Measurements from ENCODE around the gene AKT1S1. TPM values are rescaled to one million over a fixed set of nuclear protein-coding genes. Genes with fewer than 3 reads are reported as not detected.

Gene AKT1S1
- total and polyA plus RNA-seq, 2 experiments from 2014 or later, result 15.6 to 74.5 TPM

DNA sequence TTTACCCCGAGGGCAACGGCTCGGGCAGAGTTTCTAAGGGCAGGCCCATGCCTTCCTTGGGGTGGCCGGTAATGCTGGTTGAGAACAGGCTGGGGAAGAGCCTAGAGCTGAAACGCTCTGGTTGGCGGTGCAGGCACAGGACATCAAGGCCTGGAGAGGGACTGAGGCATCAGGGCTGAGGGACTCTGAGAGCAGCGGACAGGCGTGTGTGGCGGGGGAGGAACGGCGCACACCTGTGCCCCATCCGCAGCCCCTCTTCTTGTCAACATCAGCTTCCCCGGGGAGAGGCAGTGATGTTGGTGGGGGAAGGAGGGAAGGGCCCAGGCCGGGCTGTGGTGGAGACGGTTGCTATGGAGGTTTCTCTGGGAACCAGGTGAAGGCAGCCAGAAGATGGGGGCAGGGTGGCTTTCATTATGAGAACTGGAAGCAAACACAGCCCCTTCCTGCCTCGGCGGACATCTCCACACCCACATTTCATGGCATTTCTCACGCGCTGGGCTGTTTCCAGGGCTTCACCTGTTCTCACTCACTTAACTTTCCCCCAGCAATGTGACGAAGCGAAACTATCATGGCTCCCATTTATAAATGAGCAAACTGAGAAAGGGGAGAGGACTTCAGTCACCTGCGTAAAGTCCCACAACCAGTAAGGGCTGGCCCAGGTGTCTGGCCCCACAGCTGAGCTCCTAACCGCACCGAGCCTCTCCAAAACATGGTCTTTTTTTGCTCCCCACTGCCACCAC is 43.6 kb upstream of the AKT1S1 start:
- H3K27ac ChIP-seq, result no peak overlapping the region
- H4K20me1 ChIP-seq (ENCODE audit: insufficient read depth, poor library complexity, severe bottlenecking), result peaks cover 5% of the 10 kb centered on the region
- WGBS (ENCODE audit: low lambda C conversion rate, missing lambda C conversion rate), result 94% methylated on average over 16 of the region's 24 CpGs

DNA sequence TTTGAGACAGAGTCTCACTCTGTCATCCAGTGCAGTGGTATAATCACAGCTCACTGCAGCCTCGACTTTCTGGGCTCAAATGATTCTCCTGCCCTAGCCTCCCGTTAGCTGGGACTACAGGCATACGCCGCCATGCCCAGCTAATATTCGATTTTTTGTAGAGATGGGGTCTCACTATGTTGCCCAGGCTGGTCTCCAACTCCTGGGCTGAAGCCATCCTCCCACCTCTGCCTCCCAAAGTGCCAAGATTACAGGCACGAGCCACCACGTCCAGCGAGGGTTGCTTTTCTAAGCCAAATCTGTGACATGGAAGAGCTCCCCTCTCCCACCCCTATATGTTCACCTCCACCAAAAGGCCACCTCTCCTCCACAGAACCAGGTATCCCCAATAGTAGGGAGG is 40.9 kb upstream of the AKT1S1 start:
- Histone ChIP-seq H3K27ac (no peak overlapping the region), H3K4me3 (no peak overlapping the region), H3K4me2 (no peak overlapping the region), H3K4me1 (ENCODE audit: insufficient read depth) (peaks cover 5% of the 10 kb centered on the region), H2AFZ (no peak overlapping the region), H4K20me1 (ENCODE audit: insufficient read depth, poor library complexity, severe bottlenecking) (peaks cover 5% of the 10 kb centered on the region), H3K36me3 (replicated peaks; ENCODE audit: insufficient read depth, low read depth) (no peaks in the 10 kb centered on the region), H3K9me2 (replicated peaks; ENCODE audit: insufficient read depth) (no peaks in the 10 kb centered on the region), H3K79me2 (peaks cover 66% of the 10 kb centered on the region), H3K9me3 (ENCODE audit: low read depth) (no peaks in the 10 kb centered on the region), H3K27me3 (no peaks in the 10 kb centered on the region)
- DNase-seq (ENCODE audit: low spot score), result no peak
- 93% methylated on average over 8 of the region's 8 CpGs for WGBS (ENCODE audit: low lambda C conversion rate, missing lambda C conversion rate)
- TF ChIP-seq EZH2 (IDR thresholded peaks at IDR 0.05; ENCODE audit: borderline replicate concordance), result no peak
- no peak for TF ChIP-seq EZH2phosphoT487 (IDR thresholded peaks at IDR 0.05; ENCODE audit: low read depth, severe bottlenecking, unreplicated experiment)
- TF ChIP-seq, protein P1, sequence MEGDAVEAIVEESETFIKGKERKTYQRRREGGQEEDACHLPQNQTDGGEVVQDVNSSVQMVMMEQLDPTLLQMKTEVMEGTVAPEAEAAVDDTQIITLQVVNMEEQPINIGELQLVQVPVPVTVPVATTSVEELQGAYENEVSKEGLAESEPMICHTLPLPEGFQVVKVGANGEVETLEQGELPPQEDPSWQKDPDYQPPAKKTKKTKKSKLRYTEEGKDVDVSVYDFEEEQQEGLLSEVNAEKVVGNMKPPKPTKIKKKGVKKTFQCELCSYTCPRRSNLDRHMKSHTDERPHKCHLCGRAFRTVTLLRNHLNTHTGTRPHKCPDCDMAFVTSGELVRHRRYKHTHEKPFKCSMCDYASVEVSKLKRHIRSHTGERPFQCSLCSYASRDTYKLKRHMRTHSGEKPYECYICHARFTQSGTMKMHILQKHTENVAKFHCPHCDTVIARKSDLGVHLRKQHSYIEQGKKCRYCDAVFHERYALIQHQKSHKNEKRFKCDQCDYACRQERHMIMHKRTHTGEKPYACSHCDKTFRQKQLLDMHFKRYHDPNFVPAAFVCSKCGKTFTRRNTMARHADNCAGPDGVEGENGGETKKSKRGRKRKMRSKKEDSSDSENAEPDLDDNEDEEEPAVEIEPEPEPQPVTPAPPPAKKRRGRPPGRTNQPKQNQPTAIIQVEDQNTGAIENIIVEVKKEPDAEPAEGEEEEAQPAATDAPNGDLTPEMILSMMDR (IDR thresholded peaks at IDR 0.05; ENCODE audit: poor library complexity), result no peak

More for the DNA sequence above, 43.6 kb upstream of the AKT1S1 start:
- no peak for DNase-seq (ENCODE audit: low spot score)
- Histone ChIP-seq H3K4me3 (no peak overlapping the region), H3K79me2 (peaks cover 88% of the 10 kb centered on the region), H3K9me2 (replicated peaks; ENCODE audit: insufficient read depth) (no peaks in the 10 kb centered on the region), H3K4me1 (ENCODE audit: insufficient read depth) (no peaks in the 10 kb centered on the region), H3K4me2 (no peak overlapping the region), H3K9me3 (ENCODE audit: low read depth) (no peaks in the 10 kb centered on the region), H2AFZ (no peak overlapping the region), H3K27me3 (no peaks in the 10 kb centered on the region), H3K36me3 (replicated peaks; ENCODE audit: insufficient read depth, low read depth) (no peaks in the 10 kb centered on the region)
- no peak for TF ChIP-seq EZH2 (IDR thresholded peaks at IDR 0.05; ENCODE audit: borderline replicate concordance)
- no peak for TF ChIP-seq EZH2phosphoT487 (IDR thresholded peaks at IDR 0.05; ENCODE audit: low read depth, severe bottlenecking, unreplicated experiment)
- TF ChIP-seq, protein P1 (IDR thresholded peaks at IDR 0.05; ENCODE audit: poor library complexity), result no peak

DNA sequence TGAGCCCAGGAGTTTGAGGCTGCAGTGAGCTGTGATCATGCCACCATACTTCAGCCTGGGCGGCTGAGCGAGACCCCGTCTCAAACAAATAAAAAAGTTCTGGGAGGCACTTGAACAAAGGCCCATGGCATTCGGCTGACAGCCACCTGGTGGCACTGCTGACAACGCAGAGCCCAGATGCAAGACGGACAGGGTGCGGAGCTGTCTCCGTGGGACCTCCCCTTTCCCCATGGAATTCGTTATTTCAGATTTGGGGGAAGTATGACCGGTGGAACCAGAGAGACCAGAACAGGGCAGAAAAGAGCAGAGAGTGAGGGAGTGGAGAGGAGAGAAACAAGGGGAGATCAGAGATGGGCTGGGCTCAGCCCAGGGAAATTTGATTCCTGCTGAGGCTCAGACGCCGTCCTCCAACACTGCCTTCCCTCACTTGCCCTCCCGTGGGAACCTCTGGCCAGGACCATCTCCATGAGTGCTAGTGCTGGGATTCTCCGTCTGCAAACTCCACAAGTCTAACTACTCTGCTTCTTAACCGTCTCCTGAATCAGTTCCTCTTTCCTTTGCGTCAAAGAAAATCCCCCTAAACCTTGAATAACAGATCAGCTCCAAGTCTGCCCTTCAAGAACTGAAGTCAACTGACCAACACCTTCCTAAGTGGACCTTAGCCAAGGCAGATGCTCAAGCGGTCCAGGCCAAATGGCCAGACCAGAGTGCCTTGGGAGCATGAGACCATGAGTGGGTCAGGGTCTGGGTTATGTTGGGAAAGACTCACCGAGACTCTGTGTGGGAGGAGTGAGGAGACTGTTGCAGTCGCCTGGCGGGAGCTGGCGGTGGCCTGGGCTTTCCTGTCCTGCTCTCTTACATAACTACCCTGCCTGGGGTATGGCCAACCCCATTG is 39.9 kb upstream of the AKT1S1 start:
- TF ChIP-seq EZH2phosphoT487 (IDR thresholded peaks at IDR 0.05; ENCODE audit: low read depth, severe bottlenecking, unreplicated experiment) (no peak), EZH2 (IDR thresholded peaks at IDR 0.05; ENCODE audit: borderline replicate concordance) (no peak)
- H3K36me3 ChIP-seq (replicated peaks; ENCODE audit: insufficient read depth, low read depth), result no peaks in the 10 kb centered on the region
- DNase-seq (ENCODE audit: low spot score), result no peak
- peaks cover 56% of the 10 kb centered on the region for H3K79me2 ChIP-seq
- no peaks in the 10 kb centered on the region for H3K27me3 ChIP-seq
- H3K27ac ChIP-seq, result no peak overlapping the region
- no peak overlapping the region for H3K4me3 ChIP-seq
- peaks cover 10% of the 10 kb centered on the region for H3K4me1 ChIP-seq (ENCODE audit: insufficient read depth)
- no peak overlapping the region for H3K4me2 ChIP-seq
- H3K9me2 ChIP-seq (replicated peaks; ENCODE audit: insufficient read depth), result no peaks in the 10 kb centered on the region
- no peak overlapping the region for H2AFZ ChIP-seq
- 90% methylated on average over 21 of the region's 21 CpGs for WGBS (ENCODE audit: low lambda C conversion rate, missing lambda C conversion rate)
- peaks cover 2% of the 10 kb centered on the region for H4K20me1 ChIP-seq (ENCODE audit: insufficient read depth, poor library complexity, severe bottlenecking)
- H3K9me3 ChIP-seq (ENCODE audit: low read depth), result no peaks in the 10 kb centered on the region

DNA sequence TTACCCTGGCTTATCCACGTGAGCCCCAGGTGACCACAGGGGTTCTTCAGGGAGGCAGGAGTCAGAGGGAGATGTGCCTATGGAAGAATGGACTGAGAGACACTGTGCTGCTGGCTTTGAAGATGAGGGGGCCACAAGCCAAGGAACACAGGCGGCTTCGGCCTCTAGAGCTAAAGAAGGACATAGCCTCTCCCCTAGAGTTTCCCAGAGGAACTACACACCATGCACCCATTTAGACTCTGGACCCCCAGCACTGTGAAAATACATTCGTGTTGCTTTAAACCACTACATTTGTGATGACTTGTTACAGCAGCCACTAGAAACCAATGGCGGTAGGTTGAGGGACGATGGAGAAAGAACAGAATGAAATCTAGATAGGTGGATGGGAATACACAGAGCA is 38.1 kb upstream of the AKT1S1 start:
- peaks cover 38% of the 10 kb centered on the region for H3K79me2 ChIP-seq
- TF ChIP-seq EZH2phosphoT487 (IDR thresholded peaks at IDR 0.05; ENCODE audit: low read depth, severe bottlenecking, unreplicated experiment), result no peak
- TF ChIP-seq, protein P1 (IDR thresholded peaks at IDR 0.05; ENCODE audit: poor library complexity), result no peak
- TF ChIP-seq EZH2 (IDR thresholded peaks at IDR 0.05; ENCODE audit: borderline replicate concordance), result no peak
- WGBS (ENCODE audit: low lambda C conversion rate, missing lambda C conversion rate), result 98% methylated on average over 6 of the region's 6 CpGs
- H3K36me3 ChIP-seq (replicated peaks; ENCODE audit: insufficient read depth, low read depth), result no peaks in the 10 kb centered on the region
- no peaks in the 10 kb centered on the region for H3K27me3 ChIP-seq
- DNase-seq (ENCODE audit: low spot score), result no peak
- no peak overlapping the region for H3K27ac ChIP-seq
- no peak overlapping the region for H3K4me2 ChIP-seq
- no peaks in the 10 kb centered on the region for H4K20me1 ChIP-seq (ENCODE audit: insufficient read depth, poor library complexity, severe bottlenecking)
- no peak overlapping the region for H2AFZ ChIP-seq
- H3K9me2 ChIP-seq (replicated peaks; ENCODE audit: insufficient read depth), result no peaks in the 10 kb centered on the region
- no peaks in the 10 kb centered on the region for H3K9me3 ChIP-seq (ENCODE audit: low read depth)
- H3K4me1 ChIP-seq (ENCODE audit: insufficient read depth), result peaks cover 10% of the 10 kb centered on the region
- no peak overlapping the region for H3K4me3 ChIP-seq
